Lower leg skin (tissue), 3 donors: Measurements from ENCODE around the gene PAX5.

Experiments
- POLR2A ChIP-seq, 2 donors: fragments of 450-650 bp; IDR thresholded peaks; one replicate each; pipeline ENCODE4 v1.6.1; 2016 to 2017; ENCODE audit warnings: antibody characterized with exemption in 2 of 2, mild to moderate bottlenecking in 1 of 2, moderate library complexity in 1 of 2
- TF ChIP-seq, protein P1 (sequence below), 3 donors: fragments of 450-650 bp; IDR thresholded peaks; one replicate each; pipeline ENCODE4 v1.5.1; 2016; ENCODE audit warnings: antibody characterized with exemption in 3 of 3, mild to moderate bottlenecking in 3 of 3, moderate library complexity in 2 of 3

DNA sequence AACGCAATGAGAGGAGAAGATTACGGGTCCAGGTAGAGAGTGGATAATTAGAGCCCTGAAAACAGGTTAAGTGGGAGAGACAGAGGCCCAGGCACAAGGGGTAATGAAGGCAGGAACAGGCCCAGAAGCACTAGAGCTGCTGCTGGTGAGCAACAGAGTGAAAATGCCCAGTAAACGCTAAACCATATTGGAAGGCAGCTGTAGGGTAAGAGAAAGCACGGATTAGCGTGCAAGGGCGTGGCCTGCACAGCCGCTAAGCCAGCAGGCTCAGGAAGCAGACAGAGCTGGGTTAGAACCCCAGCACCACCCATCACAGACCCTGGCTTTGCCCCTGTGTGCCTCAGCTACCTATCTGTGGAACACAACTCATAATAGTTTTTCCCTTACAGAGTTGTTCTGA lies 93.2 kb downstream of the PAX5 start:
- no peak for TF ChIP-seq POLR2A (IDR thresholded peaks at IDR 0.05)
- TF ChIP-seq, protein P1, sequence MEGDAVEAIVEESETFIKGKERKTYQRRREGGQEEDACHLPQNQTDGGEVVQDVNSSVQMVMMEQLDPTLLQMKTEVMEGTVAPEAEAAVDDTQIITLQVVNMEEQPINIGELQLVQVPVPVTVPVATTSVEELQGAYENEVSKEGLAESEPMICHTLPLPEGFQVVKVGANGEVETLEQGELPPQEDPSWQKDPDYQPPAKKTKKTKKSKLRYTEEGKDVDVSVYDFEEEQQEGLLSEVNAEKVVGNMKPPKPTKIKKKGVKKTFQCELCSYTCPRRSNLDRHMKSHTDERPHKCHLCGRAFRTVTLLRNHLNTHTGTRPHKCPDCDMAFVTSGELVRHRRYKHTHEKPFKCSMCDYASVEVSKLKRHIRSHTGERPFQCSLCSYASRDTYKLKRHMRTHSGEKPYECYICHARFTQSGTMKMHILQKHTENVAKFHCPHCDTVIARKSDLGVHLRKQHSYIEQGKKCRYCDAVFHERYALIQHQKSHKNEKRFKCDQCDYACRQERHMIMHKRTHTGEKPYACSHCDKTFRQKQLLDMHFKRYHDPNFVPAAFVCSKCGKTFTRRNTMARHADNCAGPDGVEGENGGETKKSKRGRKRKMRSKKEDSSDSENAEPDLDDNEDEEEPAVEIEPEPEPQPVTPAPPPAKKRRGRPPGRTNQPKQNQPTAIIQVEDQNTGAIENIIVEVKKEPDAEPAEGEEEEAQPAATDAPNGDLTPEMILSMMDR (IDR thresholded peaks at IDR 0.05): no peak
